ENCODE results near the gene ABHD12. TPM values are rescaled to one million over a fixed set of nuclear protein-coding genes. Genes with fewer than 3 reads are reported as not detected.

Gene ABHD12
- total RNA-seq, 1 experiment from 2014 or later: 40.6 TPM

DNA sequence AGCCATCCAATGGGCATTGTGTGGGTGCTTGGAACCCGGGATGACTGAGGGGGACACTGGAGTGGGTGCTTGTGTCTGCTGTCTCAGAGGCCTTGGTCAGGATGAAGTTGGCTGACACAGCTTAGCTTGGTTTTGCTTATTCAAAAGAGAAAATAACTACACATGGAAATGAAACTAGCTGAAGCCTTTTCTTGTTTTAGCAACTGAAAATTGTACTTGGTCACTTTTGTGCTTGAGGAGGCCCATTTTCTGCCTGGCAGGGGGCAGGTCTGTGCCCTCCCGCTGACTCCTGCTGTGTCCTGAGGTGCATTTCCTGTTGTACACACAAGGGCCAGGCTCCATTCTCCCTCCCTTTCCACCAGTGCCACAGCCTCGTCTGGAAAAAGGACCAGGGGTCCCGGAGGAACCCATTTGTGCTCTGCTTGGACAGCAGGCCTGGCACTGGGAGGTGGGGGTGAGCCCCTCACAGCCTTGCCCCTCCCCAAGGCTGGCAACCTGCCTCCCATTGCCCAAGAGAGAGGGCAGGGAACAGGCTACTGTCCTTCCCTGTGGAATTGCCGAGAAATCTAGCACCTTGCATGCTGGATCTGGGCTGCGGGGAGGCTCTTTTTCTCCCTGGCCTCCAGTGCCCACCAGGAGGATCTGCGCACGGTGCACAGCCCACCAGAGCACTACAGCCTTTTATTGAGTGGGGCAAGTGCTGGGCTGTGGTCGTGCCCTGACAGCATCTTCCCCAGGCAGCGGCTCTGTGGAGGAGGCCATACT, 93.3 kb downstream of the ABHD12 start:
- TF ChIP-seq EZH2 (IDR thresholded peaks at IDR 0.05; ENCODE audit: borderline replicate concordance, low read depth, low read length, poor library complexity, severe bottlenecking): no peak
- no peak for TF ChIP-seq CTCF (conservative IDR thresholded peaks at IDR 0.05; ENCODE audit: low read depth, low read length)
- Histone ChIP-seq H3K9me3 (ENCODE audit: low read depth, low read length, poor library complexity, severe bottlenecking) (no peaks in the 10 kb centered on the region), H3K4me1 (ENCODE audit: insufficient read depth, low read length, poor library complexity, severe bottlenecking) (no peaks in the 10 kb centered on the region), H3K36me3 (ENCODE audit: insufficient read depth, low read length, poor library complexity, severe bottlenecking) (peaks cover 14% of the 10 kb centered on the region), H3K27ac (ENCODE audit: low read depth, low read length, poor library complexity, severe bottlenecking) (no peak overlapping the region), H3K4me3 (ENCODE audit: low read depth, low read length, poor library complexity, severe bottlenecking) (no peak overlapping the region), H3K27me3 (replicated peaks; ENCODE audit: insufficient read depth, low read depth, low read length, poor library complexity) (no peaks in the 10 kb centered on the region)
- CTCF ChIA-PET: no interaction called here
- BruUV-seq (replicated peaks): TSS peak; percentile 63
- intact Hi-C loops (cut with micrococcal nuclease; ENCODE audit: unreplicated experiment): no loop called here
- POLR2A ChIA-PET (ENCODE audit: low non-redundant PET): no interaction called here
- no peak for DNase-seq (ENCODE audit: low spot score)

GRCh38 chr20:25296094-25297093, 94.2 kb downstream of the ABHD12 start:
- DNase-seq (ENCODE audit: low spot score): peak; percentile 27
- Histone ChIP-seq H3K27ac (ENCODE audit: low read depth, low read length, poor library complexity, severe bottlenecking) (no peak overlapping the region), H3K36me3 (ENCODE audit: insufficient read depth, low read length, poor library complexity, severe bottlenecking) (peaks cover 14% of the 10 kb centered on the region), H3K4me1 (ENCODE audit: insufficient read depth, low read length, poor library complexity, severe bottlenecking) (no peaks in the 10 kb centered on the region), H3K4me3 (ENCODE audit: low read depth, low read length, poor library complexity, severe bottlenecking) (no peak overlapping the region), H3K9me3 (ENCODE audit: low read depth, low read length, poor library complexity, severe bottlenecking) (no peaks in the 10 kb centered on the region), H3K27me3 (replicated peaks; ENCODE audit: insufficient read depth, low read depth, low read length, poor library complexity) (no peaks in the 10 kb centered on the region)
- intact Hi-C loops (cut with micrococcal nuclease; ENCODE audit: unreplicated experiment): no loop called here
- TF ChIP-seq CTCF (conservative IDR thresholded peaks at IDR 0.05; ENCODE audit: low read depth, low read length): peak; percentile 47
- TF ChIP-seq EZH2 (IDR thresholded peaks at IDR 0.05; ENCODE audit: borderline replicate concordance, low read depth, low read length, poor library complexity, severe bottlenecking): no peak
- BruUV-seq (replicated peaks): no TSS peak
- ChIA-PET POLR2A (ENCODE audit: low non-redundant PET) (no interaction called here), CTCF (no interaction called here)

DNA sequence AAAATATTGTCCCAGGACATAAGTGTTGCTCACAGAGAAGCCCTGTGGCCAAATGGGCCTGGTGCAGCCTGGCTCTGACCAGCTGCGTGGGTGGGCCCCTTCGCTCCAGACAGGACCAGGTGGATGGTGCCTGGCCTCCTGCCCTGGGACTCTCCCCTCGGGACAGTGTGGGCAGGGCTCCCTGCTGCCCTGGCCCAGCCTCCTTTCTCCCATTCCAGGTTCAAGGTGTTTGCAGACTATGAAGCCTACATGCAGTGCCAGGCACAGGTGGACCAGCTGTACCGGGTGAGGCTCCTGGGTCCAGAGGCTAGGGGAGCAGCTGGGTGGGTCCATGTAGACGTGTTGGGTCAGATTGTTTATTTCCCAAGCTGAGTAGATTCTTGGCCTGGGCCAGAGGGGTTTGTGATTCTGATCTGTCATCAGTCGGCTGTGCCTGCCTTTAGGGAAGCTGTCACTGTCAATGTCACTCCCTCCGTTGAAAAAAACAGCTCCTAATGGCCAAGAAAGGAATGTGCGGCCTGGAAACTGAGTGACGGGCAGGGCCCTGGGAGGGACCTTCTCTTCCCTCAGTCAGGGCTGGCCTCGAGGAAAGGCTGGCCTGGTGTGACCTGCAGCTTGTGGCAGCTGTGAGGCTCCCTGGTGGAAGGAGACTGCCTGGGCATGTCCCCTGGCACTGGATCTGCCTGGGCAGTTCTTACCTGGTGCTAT, 95.1 kb downstream of the ABHD12 start:
- no peak overlapping the region for H3K27ac ChIP-seq (ENCODE audit: low read depth, low read length, poor library complexity, severe bottlenecking)
- peaks cover 17% of the 10 kb centered on the region for H3K36me3 ChIP-seq (ENCODE audit: insufficient read depth, low read length, poor library complexity, severe bottlenecking)
- no peak for TF ChIP-seq EZH2 (IDR thresholded peaks at IDR 0.05; ENCODE audit: borderline replicate concordance, low read depth, low read length, poor library complexity, severe bottlenecking)
- no peak for TF ChIP-seq CTCF (conservative IDR thresholded peaks at IDR 0.05; ENCODE audit: low read depth, low read length)
- H3K4me1 ChIP-seq (ENCODE audit: insufficient read depth, low read length, poor library complexity, severe bottlenecking): no peaks in the 10 kb centered on the region
- ChIA-PET CTCF (no interaction called here), POLR2A (ENCODE audit: low non-redundant PET) (no interaction called here)
- no peak overlapping the region for H3K4me3 ChIP-seq (ENCODE audit: low read depth, low read length, poor library complexity, severe bottlenecking)
- H3K9me3 ChIP-seq (ENCODE audit: low read depth, low read length, poor library complexity, severe bottlenecking): no peaks in the 10 kb centered on the region
- no peaks in the 10 kb centered on the region for H3K27me3 ChIP-seq (replicated peaks; ENCODE audit: insufficient read depth, low read depth, low read length, poor library complexity)
- intact Hi-C loops (cut with micrococcal nuclease; ENCODE audit: unreplicated experiment): loop anchor here (2.0 kb wide), 2 partner anchors 103 to 301 kb away; no protein-coding TSS in a partner anchor
- DNase-seq (ENCODE audit: low spot score): no peak
- no TSS peak for BruUV-seq (replicated peaks)

All from A673 (cell line).